ENCODE measurements around the gene ANGPTL5. TPM values are rescaled to one million over a fixed set of nuclear protein-coding genes. Genes with fewer than 3 reads are reported as not detected.

The ANGPTL5 gene
- total RNA-seq, 4 donors from 2014 or later = 0.44 to 9.6 (median 0.61) TPM

- Histone ChIP-seq H3K36me3 (peaks cover 0 to 29% (median 0%) of the 10 kb centered on the region in 3 donors), H3K4me3 (no peak overlapping the region), H3K9me3 (no peaks in the 10 kb centered on the region), H3K27ac (peak overlapping the region in 1 of 4 donors; percentile 8), H3K4me1 (peaks cover 0 to 9% (median 0%) of the 10 kb centered on the region in 4 donors), H3K27me3 (no peaks in the 10 kb centered on the region)
- WGBS, 2 donors = 20 to 26% methylated on average over 1 of the region's 1 CpG
- TF ChIP-seq CTCF (IDR thresholded peaks at IDR 0.05) (no peak), POLR2A (IDR thresholded peaks at IDR 0.05) (no peak), EP300 (IDR thresholded peaks at IDR 0.05) (no peak)
- DNase-seq (ENCODE audit: low spot score in 2 of 2) = no peak
Observed at GRCh38 chr11:101949680-101950220, 33.4 kb upstream of the ANGPTL5 start.

- TF ChIP-seq EP300 (IDR thresholded peaks at IDR 0.05) (no peak), CTCF (IDR thresholded peaks at IDR 0.05) (no peak), POLR2A (IDR thresholded peaks at IDR 0.05) (no peak)
Observed at GRCh38 chr11:101945448-101945847, 29.1 kb upstream of the ANGPTL5 start.

GRCh38 chr11:101944923-101945322 is 28.6 kb upstream of the ANGPTL5 start:
- Histone ChIP-seq H3K4me3 (no peak overlapping the region), H3K27ac (no peak overlapping the region), H3K36me3 (peaks cover 0 to 20% (median 0%) of the 10 kb centered on the region in 3 donors), H3K9me3 (no peaks in the 10 kb centered on the region), H3K27me3 (no peaks in the 10 kb centered on the region), H3K4me1 (peaks cover 0 to 9% (median 0%) of the 10 kb centered on the region in 4 donors)
- WGBS, 2 donors = 78 to 84% methylated on average over 2 of the region's 2 CpGs
- no peak for TF ChIP-seq CTCF (IDR thresholded peaks at IDR 0.05)
- no peak for TF ChIP-seq EP300 (IDR thresholded peaks at IDR 0.05)
- TF ChIP-seq POLR2A (IDR thresholded peaks at IDR 0.05) = no peak
- no peak for DNase-seq (ENCODE audit: low spot score in 2 of 2)

More at GRCh38 chr11:101945448-101945847, 29.1 kb upstream of the ANGPTL5 start:
- H3K4me1 ChIP-seq = peaks cover 0 to 9% (median 0%) of the 10 kb centered on the region in 4 donors
- H3K4me3 ChIP-seq = no peak overlapping the region
- no peak overlapping the region for H3K27ac ChIP-seq
- 80 to 81% methylated on average over 4 of the region's 4 CpGs for WGBS, 2 donors
- peaks cover 0 to 20% (median 0%) of the 10 kb centered on the region in 3 donors for H3K36me3 ChIP-seq
- DNase-seq (ENCODE audit: low spot score in 2 of 2) = no peak
- H3K9me3 ChIP-seq = no peaks in the 10 kb centered on the region
- no peaks in the 10 kb centered on the region for H3K27me3 ChIP-seq

GRCh38 chr11:101940901-101941520 is 24.7 kb upstream of the ANGPTL5 start:
- TF ChIP-seq POLR2A (IDR thresholded peaks at IDR 0.05) = no peak
- TF ChIP-seq CTCF (IDR thresholded peaks at IDR 0.05) = no peak
- TF ChIP-seq EP300 (IDR thresholded peaks at IDR 0.05) = no peak
- Histone ChIP-seq H3K9me3 (no peaks in the 10 kb centered on the region), H3K27ac (no peak overlapping the region), H3K27me3 (no peaks in the 10 kb centered on the region), H3K4me1 (peaks cover 0 to 1% (median 0%) of the 10 kb centered on the region in 4 donors), H3K36me3 (peaks cover 0 to 13% (median 0%) of the 10 kb centered on the region in 3 donors), H3K4me3 (no peak overlapping the region)
- WGBS, 2 donors = 83 to 85% methylated on average over 3 of the region's 3 CpGs
- DNase-seq (ENCODE audit: low spot score in 2 of 2) = no peak

GRCh38 chr11:101931692-101932091 is 15.4 kb upstream of the ANGPTL5 start:
- peaks cover 0 to 40% (median 0%) of the 10 kb centered on the region in 3 donors for H3K36me3 ChIP-seq
- no peaks in the 10 kb centered on the region for H3K27me3 ChIP-seq
- 76 to 91% methylated on average over 6 of the region's 6 CpGs for WGBS, 2 donors
- H3K4me1 ChIP-seq = peaks cover 0 to 2% (median 0%) of the 10 kb centered on the region in 4 donors
- peaks cover 0 to 14% (median 0%) of the 10 kb centered on the region in 4 donors for H3K9me3 ChIP-seq
- no peak overlapping the region for H3K27ac ChIP-seq
- no peak for DNase-seq (ENCODE audit: low spot score in 2 of 2)
- H3K4me3 ChIP-seq = no peak overlapping the region
- TF ChIP-seq CTCF (IDR thresholded peaks at IDR 0.05) (no peak), EP300 (IDR thresholded peaks at IDR 0.05) (no peak), POLR2A (IDR thresholded peaks at IDR 0.05) (no peak)

Measured in tibial nerve (tissue), 4 donors.